CD14-positive monocyte (primary cell): Measurements from ENCODE around the gene PTPRE. TPM values are rescaled to one million over a fixed set of nuclear protein-coding genes. Genes with fewer than 3 reads are reported as not detected.

Experiments used
- DNase-seq, 3 donors: peaks; one replicate each; pipeline ENCODE4 v3.0.0-alpha.2; 2011 to 2022
- H2AFZ ChIP-seq: 2 replicates; pipeline ENCODE4 v1.6.0; 2012; ENCODE audit warnings: mild to moderate bottlenecking, low read depth, low read length, inconsistent platforms; ENCODE audit not compliant: insufficient read depth, poor library complexity, severe bottlenecking
- H3K27ac ChIP-seq, 2 donors: 1 replicate in 1 of 2; 2 replicates in 1 of 2; pipeline ENCODE4 v1.5.1; 2012 to 2013; ENCODE audit warnings: low read length in 2 of 2, control low read depth in 1 of 2, inconsistent platforms in 1 of 2, low read depth in 1 of 2, mild to moderate bottlenecking in 1 of 2
- H3K27me3 ChIP-seq, 2 donors: one replicate each; pipeline versions ENCODE4 v1.6.0 to v1.6.1; 2011 to 2013; ENCODE audit warnings: low read length in 2 of 2; ENCODE audit not compliant: control insufficient read depth in 2 of 2, insufficient read depth in 2 of 2
- H3K36me3 ChIP-seq, 2 donors: replicated peaks in 1 of 2; 1 replicate in 1 of 2; 2 replicates in 1 of 2; pipeline versions ENCODE4 v1.5.1 to v1.6.1; 2012 to 2013; ENCODE audit warnings: low read length in 2 of 2, control low read depth in 1 of 2, inconsistent platforms in 1 of 2, mild to moderate bottlenecking in 1 of 2; ENCODE audit not compliant: insufficient read depth in 2 of 2, control insufficient read depth in 1 of 2
- H3K4me1 ChIP-seq, 2 donors: 1 replicate in 1 of 2; 2 replicates in 1 of 2; pipeline versions ENCODE4 v1.5.1 to v1.6.1; 2012 to 2013; ENCODE audit warnings: low read length in 2 of 2, control low read depth in 1 of 2, inconsistent platforms in 1 of 2, mild to moderate bottlenecking in 1 of 2, moderate library complexity in 1 of 2; ENCODE audit not compliant: insufficient read depth in 2 of 2, control insufficient read depth in 1 of 2
- H3K4me2 ChIP-seq: replicated peaks from 2 replicates; pipeline ENCODE3; 2012; ENCODE audit warnings: low read length, moderate library complexity, mild to moderate bottlenecking; ENCODE audit not compliant: poor library complexity, severe bottlenecking; ENCODE audit errors: extremely low read depth
- H3K4me3 ChIP-seq, 3 experiments: fragments of 200-600 bp in 1 of 3; sonication (generic) in 1 of 3; replicated peaks in 1 of 3; 1 replicate in 2 of 3; 2 replicates in 1 of 3; pipeline ENCODE4 v1.5.1; 2011 to 2013; ENCODE audit warnings: low read length in 3 of 3, mild to moderate bottlenecking in 3 of 3, control low read depth in 2 of 3, low read depth in 2 of 3, inconsistent platforms in 1 of 3, moderate library complexity in 1 of 3
- H3K79me2 ChIP-seq: 2 replicates; pipeline ENCODE4 v1.6.0; 2012; ENCODE audit warnings: mild to moderate bottlenecking, control low read depth, inconsistent platforms, low read length, moderate library complexity; ENCODE audit not compliant: insufficient read depth
- H3K9ac ChIP-seq: 2 replicates; pipeline ENCODE4 v1.6.0; 2017; ENCODE audit warnings: low read length, mild to moderate bottlenecking; ENCODE audit not compliant: insufficient read depth, poor library complexity, severe bottlenecking
- H3K9me3 ChIP-seq, 2 donors: replicated peaks in 1 of 2; 1 replicate in 1 of 2; 2 replicates in 1 of 2; pipeline versions ENCODE4 v1.5.1 to v1.6.1; 2012 to 2013; ENCODE audit warnings: low read length in 2 of 2, control low read depth in 1 of 2; ENCODE audit not compliant: control insufficient read depth in 1 of 2, insufficient read depth in 1 of 2
- H4K20me1 ChIP-seq: 2 replicates; pipeline ENCODE4 v1.6.0; 2012; ENCODE audit warnings: mild to moderate bottlenecking, low read length, control low read depth, moderate library complexity; ENCODE audit not compliant: insufficient read depth
- H3K27ac Mint-ChIP-seq, 7 donors: one replicate each; pipeline ENCODE4 v1.8.0; 2020; ENCODE audit warnings: mild to moderate bottlenecking in 7 of 7, mixed read lengths in 7 of 7, moderate library complexity in 6 of 7, inconsistent platforms in 2 of 7
- H3K27me3 Mint-ChIP-seq, 3 donors: one replicate each; pipeline ENCODE4 v1.8.0; 2021 to 2022; ENCODE audit warnings: low read depth in 3 of 3, mild to moderate bottlenecking in 3 of 3, mixed read lengths in 3 of 3, moderate library complexity in 3 of 3, inconsistent platforms in 1 of 3
- H3K36me3 Mint-ChIP-seq, 2 donors: one replicate each; pipeline ENCODE4 v1.8.0; 2020; ENCODE audit warnings: mixed read lengths in 2 of 2, inconsistent platforms in 1 of 2, mild to moderate bottlenecking in 1 of 2
- H3K4me1 Mint-ChIP-seq: one replicate; pipeline ENCODE4 v1.8.0; 2020; ENCODE audit warnings: mild to moderate bottlenecking, mixed read lengths
- H3K4me3 Mint-ChIP-seq, 2 donors: one replicate each; pipeline ENCODE4 v1.8.0; 2020; ENCODE audit warnings: mild to moderate bottlenecking in 2 of 2, mixed read lengths in 2 of 2, moderate library complexity in 1 of 2
- H3K9me3 Mint-ChIP-seq, 7 donors: one replicate each; pipeline ENCODE4 v1.8.0; 2020 to 2022; ENCODE audit warnings: mixed read lengths in 7 of 7, mild to moderate bottlenecking in 6 of 7, moderate library complexity in 6 of 7, inconsistent platforms in 2 of 7
- WGBS: methylation state at CpG from one replicate; pipeline ENCODE4 v1.1.5; 2013; ENCODE audit warnings: missing lambda C conversion rate; ENCODE audit not compliant: insufficient coverage; 5-methylcytosine and 5-hydroxymethylcytosine counted together
- intact Hi-C, 2 donors: fragments of 100-400 bp; cut with micrococcal nuclease; formaldehyde crosslinking; loops; one replicate each; pipeline versions ENCODE4 v1.15.0 to v1.15.1; 2023
- polyA plus RNA-seq, 3 donors: library from polyadenylated mRNA; depleted of rRNA in 1 of 3; unstranded in 2 of 3; stranded (reverse) in 1 of 3; fragments of 300-500 nt in 2 of 3; fragments of >200 nt in 1 of 3; fragmentation: Illumina TruSeq in 2 of 3; gene quantifications; 1 replicate in 2 of 3; 2 replicates in 1 of 3; pipeline ENCODE4 v1.2.3, GENCODE V29; 2012 to 2021
- TF ChIP-seq, protein P1 (sequence below): fragments of 200-600 bp; IDR thresholded peaks from one replicate; pipeline ENCODE4 v1.8.0; 2022; ENCODE audit warnings: antibody characterized with exemption, mild to moderate bottlenecking

The PTPRE gene
- polyA plus RNA-seq, 3 donors = 95.2 to 271 (median 125) TPM

DNA sequence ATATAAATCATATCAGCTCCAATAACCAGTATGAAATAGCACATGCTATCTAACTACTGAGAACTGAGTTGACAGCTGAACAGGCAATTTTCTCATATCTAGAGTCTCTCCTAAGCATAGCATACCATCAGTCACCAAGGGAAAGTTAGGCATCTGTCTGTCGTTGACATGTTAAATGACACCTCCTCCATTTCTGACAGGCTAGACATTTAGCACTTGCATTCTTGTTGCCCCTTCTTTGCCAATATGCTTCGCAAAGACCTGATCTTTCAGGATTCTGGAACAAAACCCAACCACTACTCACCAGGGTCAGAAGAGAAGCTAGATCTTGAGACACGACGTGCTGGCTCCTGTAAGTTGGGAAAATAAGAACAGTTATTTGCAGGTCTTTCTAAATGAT is 209.3 kb downstream of the PTPRE start:
- Histone ChIP-seq H3K27me3 (no peaks in the 10 kb centered on the region), H3K27ac (peak overlapping the region in 1 of 2 donors; percentile 35), H3K4me2 (no peak overlapping the region), H3K9ac (no peak overlapping the region), H4K20me1 (no peaks in the 10 kb centered on the region), H3K4me3 (no peak overlapping the region), H3K4me1 (no peaks in the 10 kb centered on the region), H2AFZ (no peak overlapping the region), H3K36me3 (peaks cover 35 to 75% of the 10 kb centered on the region in 2 donors), H3K79me2 (peaks cover 99% of the 10 kb centered on the region), H3K9me3 (no peaks in the 10 kb centered on the region)
- DNase-seq = no peak
- no peaks in the 10 kb centered on the region for H3K9me3 Mint-ChIP-seq
- intact Hi-C loops = no loop called here
- peak overlapping the region in 2 of 7 donors; percentile 5 to 41 for H3K27ac Mint-ChIP-seq
- H3K27me3 Mint-ChIP-seq = no peaks in the 10 kb centered on the region
- H3K4me1 Mint-ChIP-seq = peaks cover 10% of the 10 kb centered on the region
- TF ChIP-seq, protein P1, sequence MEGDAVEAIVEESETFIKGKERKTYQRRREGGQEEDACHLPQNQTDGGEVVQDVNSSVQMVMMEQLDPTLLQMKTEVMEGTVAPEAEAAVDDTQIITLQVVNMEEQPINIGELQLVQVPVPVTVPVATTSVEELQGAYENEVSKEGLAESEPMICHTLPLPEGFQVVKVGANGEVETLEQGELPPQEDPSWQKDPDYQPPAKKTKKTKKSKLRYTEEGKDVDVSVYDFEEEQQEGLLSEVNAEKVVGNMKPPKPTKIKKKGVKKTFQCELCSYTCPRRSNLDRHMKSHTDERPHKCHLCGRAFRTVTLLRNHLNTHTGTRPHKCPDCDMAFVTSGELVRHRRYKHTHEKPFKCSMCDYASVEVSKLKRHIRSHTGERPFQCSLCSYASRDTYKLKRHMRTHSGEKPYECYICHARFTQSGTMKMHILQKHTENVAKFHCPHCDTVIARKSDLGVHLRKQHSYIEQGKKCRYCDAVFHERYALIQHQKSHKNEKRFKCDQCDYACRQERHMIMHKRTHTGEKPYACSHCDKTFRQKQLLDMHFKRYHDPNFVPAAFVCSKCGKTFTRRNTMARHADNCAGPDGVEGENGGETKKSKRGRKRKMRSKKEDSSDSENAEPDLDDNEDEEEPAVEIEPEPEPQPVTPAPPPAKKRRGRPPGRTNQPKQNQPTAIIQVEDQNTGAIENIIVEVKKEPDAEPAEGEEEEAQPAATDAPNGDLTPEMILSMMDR = no peak
- 100% methylated on average over 1 of the region's 4 CpGs for WGBS
- peaks cover 46 to 72% of the 10 kb centered on the region in 2 donors for H3K36me3 Mint-ChIP-seq
- H3K4me3 Mint-ChIP-seq = no peak overlapping the region

DNA sequence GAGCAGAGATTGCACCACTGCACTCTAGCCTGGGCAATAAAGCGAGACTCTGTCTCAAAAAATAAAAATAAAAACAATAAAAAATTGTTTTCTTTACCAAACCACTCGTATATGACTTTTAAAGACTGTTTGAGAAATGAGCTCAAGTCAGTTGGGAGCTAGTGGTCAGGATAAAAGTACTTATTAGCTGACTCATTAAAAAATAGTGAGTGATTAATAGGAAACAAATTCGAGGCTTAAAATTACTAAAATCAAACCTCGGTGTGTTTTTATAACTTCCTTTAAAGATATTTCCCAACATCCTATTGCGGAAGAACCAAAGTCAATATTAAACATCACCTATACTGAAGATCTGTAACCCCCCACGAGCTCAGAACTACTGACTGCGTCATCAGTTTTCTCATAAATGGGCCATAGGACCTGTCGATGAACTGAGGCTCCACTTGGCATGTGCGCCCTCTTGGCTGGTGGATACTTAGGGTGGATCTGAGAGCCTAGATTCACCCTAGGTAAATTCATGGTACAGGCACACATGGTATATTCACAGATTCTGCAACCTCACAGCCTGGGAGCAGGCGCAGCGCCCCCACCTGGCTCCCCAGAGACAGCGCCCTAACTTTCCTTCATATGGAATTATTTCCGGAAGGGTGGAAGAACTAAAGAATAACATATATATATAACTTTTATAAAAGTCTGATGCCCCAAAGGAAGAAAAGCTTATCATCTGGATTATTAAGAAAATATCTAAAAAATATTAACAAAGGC is 210.1 kb downstream of the PTPRE start:
- Mint-ChIP-seq H3K4me1 (peaks cover 13% of the 10 kb centered on the region), H3K36me3 (peaks cover 39 to 64% of the 10 kb centered on the region in 2 donors), H3K27me3 (no peaks in the 10 kb centered on the region), H3K27ac (peak overlapping the region in 1 of 7 donors; percentile 63), H3K4me3 (no peak overlapping the region), H3K9me3 (no peaks in the 10 kb centered on the region)
- Histone ChIP-seq H3K4me3 (no peak overlapping the region), H3K9ac (no peak overlapping the region), H2AFZ (no peak overlapping the region), H3K27ac (peak overlapping the region in 1 of 2 donors; percentile 35), H3K4me1 (peaks cover 0 to under 1% of the 10 kb centered on the region in 2 donors), H3K4me2 (no peak overlapping the region), H3K9me3 (no peaks in the 10 kb centered on the region), H3K36me3 (peaks cover 27 to 66% of the 10 kb centered on the region in 2 donors), H3K79me2 (peaks cover 97% of the 10 kb centered on the region), H3K27me3 (no peaks in the 10 kb centered on the region), H4K20me1 (no peaks in the 10 kb centered on the region)
- intact Hi-C loops = no loop called here
- TF ChIP-seq, protein P1 = peak; percentile 51
- WGBS = 100% methylated on average over 2 of the region's 13 CpGs
- DNase-seq = no peak
